Superior temporal gyrus (tissue), 1 donor: ENCODE data around the gene MYBPC1.

Experiments
- DNase-seq: peaks from one replicate; pipeline ENCODE4 v3.0.0-alpha.2; 2016; ENCODE audit errors: extremely low spot score

The MYBPC1 gene

DNA sequence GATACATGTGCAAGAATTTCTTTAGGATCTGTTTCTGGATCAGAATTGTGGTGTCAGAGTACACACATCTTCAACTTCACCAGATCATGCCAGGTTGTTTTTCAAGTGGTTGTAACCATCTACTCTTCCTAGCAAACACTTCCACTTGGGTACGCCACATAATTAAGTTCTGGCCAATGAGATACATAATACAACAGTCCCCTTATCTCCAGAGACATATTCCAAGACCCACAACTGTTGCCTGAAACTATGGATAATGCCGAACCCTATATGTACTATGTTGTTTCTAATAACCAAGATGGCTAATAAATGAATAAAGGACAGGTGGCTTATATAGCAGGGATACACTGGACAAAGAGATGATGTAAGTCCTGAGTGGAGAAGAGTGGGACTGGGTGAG, 100.2 kb downstream of the MYBPC1 start:
- DNase-seq, result no peak

GRCh38 chr12:101695706-101696105, 100.9 kb downstream of the MYBPC1 start:
- no peak for DNase-seq

DNA sequence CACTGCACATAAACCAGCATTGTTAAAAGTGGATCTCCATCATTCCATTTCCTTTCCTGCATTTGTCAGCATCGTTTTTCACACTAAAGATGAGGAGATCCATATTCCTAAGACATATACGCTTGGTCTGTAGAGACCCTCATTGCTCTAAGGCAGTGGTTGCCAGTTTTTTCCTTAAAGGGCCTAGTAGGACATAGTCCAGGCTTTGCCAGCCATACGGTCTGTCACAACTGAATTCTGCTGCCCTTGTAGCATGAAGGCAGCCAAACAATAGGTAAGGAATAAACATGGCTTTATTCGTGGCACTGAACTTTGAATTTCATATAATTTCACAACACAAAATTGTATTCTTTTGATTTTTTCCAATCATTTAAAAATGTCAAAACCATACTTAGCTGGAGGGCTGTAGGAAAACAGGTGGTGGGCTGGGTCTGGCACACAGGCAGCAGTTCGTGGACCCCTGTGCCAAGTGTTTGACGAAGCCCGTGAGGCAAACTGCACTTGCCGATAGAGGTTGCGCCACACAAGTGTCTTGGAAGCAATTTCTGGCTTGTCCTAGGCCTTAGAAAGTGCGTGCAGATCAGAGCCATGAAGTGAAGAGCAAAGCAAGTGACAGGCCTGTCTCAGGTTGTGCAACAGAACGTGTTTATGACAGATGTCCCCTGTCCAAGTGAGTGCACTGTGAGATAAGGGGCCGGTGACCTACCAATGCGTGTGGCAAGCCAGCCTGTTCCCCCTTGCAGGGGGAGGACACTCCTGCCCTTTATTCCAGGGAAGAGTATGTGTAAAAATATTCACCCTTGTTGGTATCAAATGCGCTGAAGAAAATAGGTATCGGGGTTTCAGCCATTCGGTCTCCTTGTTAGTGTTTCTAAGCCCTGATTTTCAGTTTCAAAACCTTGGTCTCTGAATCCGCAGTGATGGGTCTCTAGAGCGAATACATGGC, 101.8 kb downstream of the MYBPC1 start:
- DNase-seq, result peak; percentile 58

DNA sequence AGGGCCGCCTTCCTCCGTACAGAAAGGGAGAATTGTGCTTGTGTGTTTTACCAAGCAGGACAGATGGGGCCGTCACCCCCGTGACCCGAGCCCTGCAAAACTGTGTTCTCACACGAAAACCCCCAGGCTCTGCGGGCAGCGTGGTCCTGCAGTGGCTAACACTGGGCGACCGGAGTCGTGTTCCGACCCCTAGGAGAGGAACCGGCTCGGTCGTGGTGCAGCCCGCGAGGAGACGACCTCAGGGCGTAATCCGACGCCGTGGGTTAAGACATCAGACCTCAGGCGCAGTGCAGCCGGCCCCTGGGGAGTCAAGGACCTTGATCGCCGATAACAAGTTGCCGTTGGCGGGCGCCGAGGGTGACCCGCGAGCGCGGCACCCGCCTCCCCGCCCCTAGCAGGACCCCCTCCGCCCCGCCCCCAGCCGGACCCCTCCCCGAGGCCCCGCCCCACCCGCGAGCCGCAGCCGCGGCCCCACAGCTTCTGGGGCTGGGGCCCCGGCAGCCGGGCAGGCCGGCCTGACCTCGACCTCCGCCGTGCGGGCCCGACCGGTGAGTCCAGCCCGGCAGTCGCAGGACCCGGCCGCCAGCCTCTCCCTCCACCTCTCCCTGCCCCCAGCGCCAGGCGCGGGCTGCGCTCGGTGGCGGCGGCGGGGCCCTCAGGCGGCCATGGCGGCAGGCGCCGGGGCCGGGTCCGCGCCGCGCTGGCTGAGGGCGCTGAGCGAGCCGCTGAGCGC, 102.6 kb downstream of the MYBPC1 start, which contains the start of gene CHPT1:
Gene CHPT1 (plus strand): TSS at position 444 of the 733 bp plus-strand sequence. CDS start 222 bp downstream, at position 666.
- peak; percentile 58 for DNase-seq

GRCh38 chr12:101697930-101698799, 103.4 kb downstream of the MYBPC1 start:
- DNase-seq, result peak; percentile 72

GRCh38 chr12:101698800-101699347, 104.1 kb downstream of the MYBPC1 start:
- peak; percentile 72 for DNase-seq

- DNase-seq, result no peak
Observed at GRCh38 chr12:101700299-101700820, 105.6 kb downstream of the MYBPC1 start.

DNA sequence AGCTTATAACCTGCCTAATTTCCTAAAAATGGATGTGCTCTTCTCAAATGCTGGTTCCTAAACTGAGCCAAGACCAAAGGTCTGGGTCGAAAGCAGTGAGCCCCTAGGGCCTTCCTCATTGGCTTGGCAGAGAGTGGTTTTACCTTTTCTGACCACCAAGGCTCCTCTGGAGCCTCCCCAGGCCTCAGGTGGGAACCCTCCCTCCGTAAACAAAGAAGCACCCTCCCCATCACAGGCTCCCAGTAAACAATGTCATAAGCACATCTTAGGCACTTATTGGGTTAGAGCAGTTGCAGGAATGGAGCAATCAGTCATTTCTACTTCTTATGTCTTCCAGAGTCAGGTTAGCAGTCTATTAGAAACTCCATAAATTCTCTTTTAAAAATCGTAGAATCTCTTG, 108.7 kb downstream of the MYBPC1 start:
- no peak for DNase-seq

- no peak for DNase-seq
Observed at GRCh38 chr12:101706403-101706802, 111.6 kb downstream of the MYBPC1 start.

DNA sequence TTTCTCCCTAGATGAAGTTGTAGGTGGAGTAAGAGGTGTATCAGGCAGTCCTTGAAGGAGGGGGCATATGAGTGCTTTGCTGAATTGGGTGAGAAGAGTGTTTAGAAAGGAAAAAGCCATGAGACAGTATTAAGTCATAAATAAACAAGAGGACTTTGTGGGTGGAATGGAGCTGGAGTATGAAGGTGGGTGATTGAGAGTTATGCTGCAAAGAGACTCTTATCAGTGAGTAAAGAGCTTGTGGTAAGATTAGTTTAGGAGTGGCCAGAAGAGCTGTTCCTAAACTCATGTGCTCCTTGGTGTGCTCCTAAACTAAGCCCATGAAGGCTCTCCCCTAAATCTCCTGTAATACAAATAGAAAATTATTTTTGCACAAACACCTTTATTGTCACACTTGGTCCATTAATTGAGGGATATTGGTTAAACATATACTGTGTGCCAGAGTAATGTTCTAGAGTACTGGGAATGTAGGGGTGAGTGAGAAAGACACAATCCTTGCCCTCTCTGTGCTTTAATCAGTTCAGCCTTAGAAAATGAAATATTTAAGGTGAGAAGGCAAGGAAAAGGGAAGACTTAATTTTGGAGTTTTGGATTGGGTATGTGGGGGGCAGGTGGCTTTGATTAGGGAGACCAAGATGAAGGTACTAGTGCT, 112.5 kb downstream of the MYBPC1 start:
- DNase-seq, result no peak

- no peak for DNase-seq
Observed at GRCh38 chr12:101710288-101710687, 115.5 kb downstream of the MYBPC1 start.

DNA sequence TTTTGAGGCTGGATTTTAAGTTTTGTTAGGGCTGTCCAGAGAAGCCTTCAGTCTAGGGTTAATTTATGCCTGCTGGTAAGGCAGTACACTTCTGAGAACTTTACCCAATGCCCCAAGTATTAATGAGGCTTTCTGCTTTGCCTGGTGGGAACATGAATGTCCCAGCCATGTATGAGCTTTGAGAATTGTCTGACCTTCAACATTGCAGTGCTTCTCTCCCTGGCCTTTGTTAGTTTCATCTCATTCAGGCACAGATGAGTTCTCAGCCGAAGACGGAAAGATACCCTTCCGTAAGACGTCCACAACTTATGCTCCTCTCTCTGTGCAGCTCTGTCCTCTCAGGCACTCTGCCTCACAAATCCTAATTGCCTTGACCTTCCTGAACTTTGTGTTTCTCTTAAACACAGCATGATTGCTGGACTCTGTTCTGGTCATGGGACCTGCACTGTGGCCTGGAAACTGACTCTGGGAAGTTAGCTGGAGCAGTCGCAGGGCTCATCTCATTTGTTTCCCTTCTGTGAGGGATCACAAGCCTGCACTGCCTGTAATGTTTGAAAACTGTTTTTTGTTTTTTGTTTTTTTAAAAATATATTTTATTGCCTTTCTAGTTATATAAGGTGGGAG, 118.4 kb downstream of the MYBPC1 start:
- DNase-seq, result peak; percentile 53

DNA sequence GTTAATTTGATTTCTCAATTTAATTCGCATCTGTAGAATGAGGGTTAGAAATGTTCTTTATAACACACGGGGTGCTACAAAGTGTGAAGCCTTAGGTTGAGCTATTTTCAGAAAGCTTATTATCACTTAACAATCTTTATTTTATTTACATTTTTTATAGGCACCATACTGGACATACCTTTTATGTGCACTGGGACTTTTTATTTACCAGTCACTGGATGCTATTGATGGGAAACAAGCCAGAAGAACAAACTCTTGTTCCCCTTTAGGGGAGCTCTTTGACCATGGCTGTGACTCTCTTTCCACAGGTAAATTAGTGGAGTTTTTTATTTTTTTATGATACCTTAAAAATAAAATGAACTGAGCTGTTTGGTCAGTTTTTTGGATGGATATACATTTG, 119.2 kb downstream of the MYBPC1 start:
- no peak for DNase-seq

GRCh38 chr12:101714877-101715444, 120.2 kb downstream of the MYBPC1 start:
- no peak for DNase-seq

GRCh38 chr12:101719566-101719965, 124.8 kb downstream of the MYBPC1 start:
- no peak for DNase-seq

- no peak for DNase-seq
Observed at GRCh38 chr12:101720118-101720517, 125.3 kb downstream of the MYBPC1 start.

- DNase-seq, result no peak
Observed at GRCh38 chr12:101722392-101722791, 127.6 kb downstream of the MYBPC1 start.

DNA sequence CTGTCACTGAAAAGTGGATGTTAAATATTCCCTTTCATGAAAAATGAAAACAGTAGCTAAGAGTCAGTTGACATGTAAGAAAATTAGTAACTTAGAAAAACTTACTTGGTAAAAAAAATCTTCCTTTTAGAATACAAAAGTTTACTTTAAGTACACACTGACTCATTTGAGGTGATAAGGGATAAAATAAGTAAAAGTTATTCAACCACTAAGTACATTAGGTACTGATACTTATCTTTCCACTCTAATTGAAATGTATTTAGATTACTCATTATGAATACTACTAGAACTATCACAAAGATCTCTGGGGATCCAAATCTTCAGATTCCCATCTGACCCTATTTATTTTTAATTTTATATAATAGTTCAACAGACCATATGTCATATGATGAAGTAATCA, 132.3 kb downstream of the MYBPC1 start:
- no peak for DNase-seq

DNA sequence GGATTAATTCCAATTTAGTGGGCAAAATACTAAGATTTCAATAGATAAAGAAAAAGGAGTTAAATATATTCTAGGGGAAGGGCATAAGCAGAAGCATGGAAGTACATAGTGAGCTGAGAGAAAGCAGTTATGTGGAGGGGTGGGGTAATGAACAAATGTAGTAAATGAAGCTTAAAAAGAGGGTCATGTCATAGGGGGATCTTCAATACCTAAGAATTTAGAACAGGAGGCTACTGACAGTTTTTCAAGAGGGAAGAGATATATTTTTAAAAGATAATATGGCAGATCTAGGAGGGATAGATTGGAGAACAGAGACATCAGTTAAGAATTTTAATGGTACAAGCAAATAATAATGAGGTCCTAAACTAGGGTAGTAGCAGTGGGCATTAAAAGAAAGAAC, 135.1 kb downstream of the MYBPC1 start:
- DNase-seq, result no peak

- DNase-seq, result no peak
Observed at GRCh38 chr12:101732318-101732717, 137.5 kb downstream of the MYBPC1 start.
